GM13976 (cell line): Measurements from ENCODE around the gene HS6ST2.

Experiments
- DNase-seq: peaks from one replicate; pipeline ENCODE4 v3.0.0; 2012; ENCODE audit warnings: low spot score
- CTCF ChIP-seq: IDR thresholded peaks from 2 replicates; pipeline ENCODE4 v1.5.1; 2012; ENCODE audit warnings: borderline replicate concordance, mild to moderate bottlenecking; ENCODE audit not compliant: insufficient read depth; ENCODE audit errors: extremely low read depth, missing control alignments, control extremely low read depth
- in situ Hi-C: fragments of 300-500 bp; cut with MboI; formaldehyde crosslinking; loops from one replicate; pipeline ENCODE4 v1.12.0; 2022; ENCODE audit warnings: low sequenced_read_pairs, mixed read lengths, inconsistent platforms; ENCODE audit not compliant: unreplicated experiment

The HS6ST2 gene

GRCh38 chrX:132623300-132623699, 335.1 kb downstream of the HS6ST2 start:
- in situ Hi-C loops: loop anchor here (25.0 kb wide), 2 partner anchors 536 to 786 kb away; no protein-coding TSS in a partner anchor
- TF ChIP-seq CTCF: no peak
- DNase-seq: no peak

GRCh38 chrX:132622130-132622529, 336.3 kb downstream of the HS6ST2 start:
- in situ Hi-C loops: loop anchor here (25.0 kb wide), 2 partner anchors 535 to 785 kb away; no protein-coding TSS in a partner anchor
- no peak for DNase-seq
- no peak for TF ChIP-seq CTCF

GRCh38 chrX:132618810-132619209, 339.6 kb downstream of the HS6ST2 start:
- in situ Hi-C loops: loop anchor here (10.0 to 25.0 kb wide), 3 partner anchors 384 to 782 kb away; no protein-coding TSS in a partner anchor
- DNase-seq: no peak
- TF ChIP-seq CTCF: no peak

- DNase-seq: peak; percentile 10
- peak; percentile 37 for TF ChIP-seq CTCF
- in situ Hi-C loops: loop anchor here (10.0 to 25.0 kb wide), 3 partner anchors 381 to 778 kb away; no protein-coding TSS in a partner anchor
Observed at GRCh38 chrX:132615391-132616131, 342.9 kb downstream of the HS6ST2 start.

- TF ChIP-seq CTCF: no peak
- in situ Hi-C loops: loop anchor here (10.0 to 25.0 kb wide), 3 partner anchors 379 to 777 kb away; no protein-coding TSS in a partner anchor
- no peak for DNase-seq
Observed at GRCh38 chrX:132614297-132614696, 344.1 kb downstream of the HS6ST2 start.

GRCh38 chrX:132613801-132614200, 344.6 kb downstream of the HS6ST2 start:
- DNase-seq: no peak
- TF ChIP-seq CTCF: no peak
- in situ Hi-C loops: loop anchor here (10.0 to 25.0 kb wide), 3 partner anchors 379 to 776 kb away; no protein-coding TSS in a partner anchor
